Stimulated activated CD4-positive, alpha-beta T cell treated with anti-CD3 and anti-CD28 coated beads, Interleukin-1b, Interleukin-23, amount 100 ng/mL, for 24 hours (primary cell): Measurements from ENCODE around the gene WFIKKN1.

Source experiments
- DNase-seq, 4 experiments: peaks; one replicate each; pipeline ENCODE4 v3.0.0-alpha.2; 2020; ENCODE audit warnings: low read depth in 4 of 4, low spot score in 1 of 4

Gene WFIKKN1

GRCh38 chr16:651844-652243, 21.1 kb downstream of the WFIKKN1 start:
- no peak for DNase-seq

DNA sequence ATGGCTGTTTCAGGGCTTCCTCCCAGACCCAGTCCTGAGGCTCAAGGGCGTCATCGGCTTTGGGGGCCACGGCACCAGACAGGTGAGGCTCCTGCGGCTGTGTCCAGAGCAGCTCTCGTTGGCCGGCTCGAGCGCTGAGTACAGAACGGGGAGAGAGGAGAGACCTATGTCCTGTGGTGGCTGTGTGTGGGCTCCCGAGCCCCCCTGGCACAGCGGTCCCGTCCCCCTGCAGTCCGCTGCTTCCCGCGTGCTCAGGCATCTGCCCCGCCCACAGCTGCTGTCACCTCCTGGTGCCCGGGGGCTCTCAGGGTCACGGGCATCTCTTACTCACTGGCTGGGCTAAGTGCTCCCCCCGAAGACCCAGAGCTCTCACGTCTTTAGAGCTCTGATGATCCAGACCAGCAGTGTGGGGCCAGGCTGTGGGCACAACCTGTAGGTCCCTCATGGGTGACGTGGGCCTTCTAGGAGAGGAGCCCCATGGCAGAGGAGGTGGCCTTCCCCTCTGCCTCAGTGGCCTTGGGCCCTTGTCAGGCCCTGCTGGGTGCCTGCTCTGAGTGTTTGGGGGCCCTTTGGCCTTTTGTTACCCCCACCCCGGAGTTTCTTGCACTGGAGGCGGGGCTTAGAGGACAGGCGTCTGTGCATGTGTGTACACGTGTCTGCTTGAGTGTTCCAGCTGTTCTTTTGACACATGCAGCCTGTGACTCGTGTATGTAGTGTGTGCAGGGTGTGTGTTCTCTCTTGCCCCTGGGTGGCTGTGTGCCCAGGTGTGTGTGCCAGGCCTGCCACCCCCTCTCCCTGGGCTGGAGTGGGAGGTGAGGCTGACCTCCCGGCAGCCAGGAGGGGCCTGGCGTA, 21.9 kb downstream of the WFIKKN1 start:
- DNase-seq = no peak

GRCh38 chr16:654034-654433, 23.2 kb downstream of the WFIKKN1 start:
- DNase-seq = no peak

GRCh38 chr16:657487-657886, 26.7 kb downstream of the WFIKKN1 start:
- DNase-seq = no peak

DNA sequence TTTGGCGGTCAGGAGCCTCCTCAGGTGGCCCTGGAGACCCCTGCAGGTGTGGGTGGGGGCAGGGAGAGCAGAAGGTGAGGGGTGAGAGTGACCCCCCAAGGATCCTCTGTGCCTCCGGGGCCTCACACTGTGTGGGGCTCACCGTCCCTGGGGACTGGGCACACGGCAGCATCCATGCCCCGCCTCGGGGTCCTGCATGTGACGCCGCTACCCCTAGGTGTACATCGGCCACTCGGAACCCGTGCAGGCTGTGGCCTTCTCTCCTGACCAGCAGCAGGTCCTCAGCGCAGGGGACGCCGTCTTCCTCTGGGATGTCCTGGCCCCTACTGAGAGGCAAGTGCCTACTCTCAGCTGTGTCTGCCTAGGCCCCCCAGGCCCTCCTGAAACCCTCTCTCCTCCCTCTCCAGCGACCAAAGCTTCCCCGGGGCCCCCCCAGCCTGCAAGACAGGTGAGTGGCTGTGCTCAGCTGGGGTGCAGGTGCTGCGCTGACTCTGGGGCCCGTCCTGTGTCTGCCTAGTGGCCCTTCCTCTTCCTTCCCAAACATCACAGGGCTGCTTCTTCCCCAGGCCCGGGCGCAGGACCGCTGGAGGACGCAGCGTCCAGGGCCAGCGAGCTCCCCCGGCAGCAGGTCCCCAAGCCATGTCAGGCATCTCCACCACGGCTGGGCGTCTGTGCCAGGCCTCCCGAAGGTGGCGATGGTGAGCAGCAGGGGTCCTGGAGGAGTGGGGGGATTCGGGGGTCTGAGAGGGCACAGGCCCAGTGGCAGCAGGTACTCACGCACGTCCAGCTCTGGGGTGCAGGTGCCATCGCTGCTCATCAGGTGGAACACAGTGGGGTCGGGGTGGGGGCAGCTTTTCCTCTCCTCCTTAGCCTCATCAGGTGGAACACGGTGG, 28.1 kb downstream of the WFIKKN1 start:
- DNase-seq = no peak

GRCh38 chr16:659618-660017, 28.8 kb downstream of the WFIKKN1 start:
- no peak for DNase-seq

GRCh38 chr16:660132-660458, 29.3 kb downstream of the WFIKKN1 start:
- no peak for DNase-seq

DNA sequence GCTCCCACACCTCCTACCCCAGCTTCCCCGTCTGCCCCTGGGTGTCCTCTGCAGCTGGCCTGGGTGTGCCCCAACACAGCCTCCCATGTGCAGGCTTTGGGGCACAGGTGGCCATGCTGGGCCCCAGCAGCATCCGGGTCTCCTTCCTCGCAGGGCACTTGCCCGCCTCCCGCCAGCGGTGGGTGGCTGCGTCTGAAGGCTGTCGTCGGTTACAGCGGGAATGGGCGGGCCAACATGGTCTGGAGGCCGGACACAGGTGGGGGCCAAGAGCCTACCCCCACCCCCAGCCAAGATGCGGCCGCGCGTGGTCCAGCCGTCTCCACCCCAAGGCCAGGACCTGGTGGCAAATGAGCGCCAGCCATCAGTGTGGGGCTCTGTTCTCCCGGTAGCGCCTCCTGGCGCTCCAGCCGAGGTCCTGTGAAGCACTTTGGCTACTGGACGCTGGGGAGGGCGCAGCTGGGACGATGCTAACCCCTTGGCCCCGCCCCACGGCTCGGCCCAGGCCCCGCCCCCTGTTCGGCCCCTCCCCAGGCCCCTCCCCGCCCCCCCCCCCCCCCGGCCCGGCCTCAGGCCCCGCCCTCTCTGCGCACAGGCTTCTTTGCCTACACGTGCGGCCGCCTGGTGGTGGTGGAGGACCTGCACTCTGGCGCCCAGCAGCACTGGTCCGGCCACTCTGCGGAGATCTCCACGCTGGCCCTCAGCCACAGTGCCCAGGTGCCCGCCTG, 29.8 kb downstream of the WFIKKN1 start:
- no peak for DNase-seq

DNA sequence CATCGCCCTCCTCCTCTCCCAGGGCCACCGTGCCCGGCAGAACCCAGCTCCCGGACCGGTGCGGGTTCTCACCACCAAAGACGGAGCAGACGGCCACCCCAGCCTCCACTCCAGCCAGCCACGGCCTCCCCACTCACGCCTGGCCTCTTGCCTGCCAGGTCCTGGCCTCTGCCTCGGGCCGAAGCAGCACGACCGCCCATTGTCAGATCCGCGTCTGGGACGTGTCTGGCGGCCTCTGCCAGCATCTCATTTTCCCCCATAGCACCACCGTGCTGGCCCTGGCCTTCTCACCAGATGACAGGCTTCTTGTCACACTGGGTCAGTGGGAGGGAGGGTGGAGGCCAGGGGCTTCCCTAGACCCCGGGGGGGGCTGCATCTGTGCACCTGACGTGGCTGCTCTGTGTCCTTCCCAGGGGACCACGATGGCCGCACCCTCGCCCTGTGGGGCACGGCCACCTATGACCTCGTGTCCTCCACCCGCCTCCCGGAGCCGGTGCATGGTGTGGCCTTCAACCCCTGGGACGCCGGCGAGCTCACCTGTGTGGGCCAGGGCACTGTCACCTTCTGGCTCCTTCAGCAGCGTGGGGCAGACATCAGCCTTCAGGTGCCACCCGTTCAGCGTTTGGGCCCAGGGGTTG, 30.5 kb downstream of the WFIKKN1 start:
- DNase-seq = no peak

DNA sequence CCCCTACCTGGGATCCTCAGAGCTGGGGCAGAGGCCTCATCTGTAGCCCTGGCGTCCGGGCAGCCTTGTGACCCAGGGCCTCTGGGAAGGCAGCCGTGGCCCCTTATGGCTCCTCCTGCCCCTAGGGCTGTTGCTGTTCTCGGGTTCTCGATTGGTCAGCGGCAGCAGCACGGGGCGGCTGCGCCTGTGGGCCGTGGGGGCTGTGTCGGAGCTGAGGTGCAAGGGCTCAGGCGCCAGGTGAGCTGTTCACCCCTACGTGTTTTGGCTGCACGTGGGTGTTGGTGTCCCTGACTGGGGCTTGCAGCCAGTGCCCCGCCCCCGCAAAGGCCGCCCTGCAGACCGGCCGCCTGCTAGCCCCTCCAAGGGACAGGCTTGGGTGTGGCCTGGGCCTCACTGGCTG, 31.3 kb downstream of the WFIKKN1 start:
- no peak for DNase-seq

DNA sequence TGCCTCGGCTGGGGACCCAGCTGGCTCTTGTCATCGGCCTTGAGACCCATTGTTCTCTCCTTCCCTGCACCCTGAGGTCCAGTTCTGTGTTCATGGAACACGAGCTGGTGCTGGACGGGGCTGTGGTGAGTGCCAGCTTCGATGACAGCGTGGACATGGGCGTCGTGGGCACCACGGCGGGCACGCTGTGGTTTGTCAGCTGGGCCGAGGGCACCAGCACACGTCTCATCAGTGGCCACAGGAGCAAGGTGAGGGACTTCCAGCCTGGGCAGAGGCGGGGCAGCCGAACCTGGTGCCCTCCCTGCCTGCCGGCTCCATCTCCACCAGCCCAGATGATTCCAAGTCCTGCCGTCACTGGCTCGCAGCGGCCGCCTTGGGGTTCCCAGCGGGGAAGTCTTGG, 31.8 kb downstream of the WFIKKN1 start:
- no peak for DNase-seq

GRCh38 chr16:666572-666971, 35.8 kb downstream of the WFIKKN1 start:
- DNase-seq = no peak

- DNase-seq = no peak
Measured at GRCh38 chr16:667113-667779, 36.5 kb downstream of the WFIKKN1 start.

GRCh38 chr16:667780-668518, 37.2 kb downstream of the WFIKKN1 start, which contains the start of gene RHOT2:
TSS of gene RHOT2 (plus strand) at chr16:668132. CDS start at chr16:668200, 68 bp downstream.
- peak; percentile 86 to 91 (median 88) for DNase-seq

DNA sequence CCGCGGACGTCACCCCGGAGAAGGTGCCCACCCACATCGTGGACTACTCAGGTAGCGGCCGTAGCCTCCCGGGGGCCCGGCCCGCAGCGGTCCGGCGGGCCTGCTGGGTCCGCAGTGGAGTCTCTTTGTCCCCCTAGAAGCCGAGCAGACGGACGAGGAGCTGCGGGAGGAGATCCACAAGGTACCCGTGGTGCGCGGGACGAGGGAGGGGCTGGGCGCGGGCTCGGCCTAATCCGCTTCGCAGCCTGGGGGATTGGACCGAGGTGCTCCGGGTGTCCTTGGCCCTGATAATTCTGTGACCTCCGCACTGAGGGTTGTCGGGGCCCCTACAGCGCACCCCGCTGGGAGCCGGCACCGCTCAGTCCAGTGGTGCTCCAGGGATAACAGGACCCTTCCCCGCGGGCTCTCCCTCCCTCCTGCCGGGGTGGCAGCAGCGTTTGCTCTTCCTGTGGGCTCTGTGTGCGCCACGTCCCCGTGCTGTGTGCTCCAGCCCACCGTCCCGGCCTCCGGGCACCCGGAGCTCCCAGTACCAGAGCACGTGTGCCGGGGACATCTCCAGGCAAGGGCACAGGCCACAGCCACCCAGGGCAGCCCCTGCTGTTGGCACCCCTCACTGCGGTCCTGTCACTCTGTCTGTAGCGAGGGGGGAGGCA, 37.9 kb downstream of the WFIKKN1 start:
- DNase-seq = no peak

GRCh38 chr16:669666-670065, 38.9 kb downstream of the WFIKKN1 start:
- DNase-seq = no peak

GRCh38 chr16:670485-671352, 39.9 kb downstream of the WFIKKN1 start:
- DNase-seq = no peak

GRCh38 chr16:671353-672131, 40.8 kb downstream of the WFIKKN1 start:
- no peak for DNase-seq
